Prostate gland (tissue), 2 donors: ENCODE results near the gene GNA14. TPM values are rescaled to one million over a fixed set of nuclear protein-coding genes. Genes with fewer than 3 reads are reported as not detected.
"Not testable (repeated sequence)": the region's sequence is repeated elsewhere in the genome, so short reads cannot be mapped to it uniquely, and the experiment has no call there.

Source experiments
- DNase-seq: peaks from one replicate; pipeline ENCODE4 v3.0.0-alpha.2; 2019; ENCODE audit warnings: low spot score
- H3K27ac ChIP-seq, 2 donors: fragments of 200-600 bp; sonication (generic); 2 replicates each; pipeline ENCODE4 v1.5.1; 2017 to 2019
- H3K27me3 ChIP-seq: fragments of 200-600 bp; sonication (generic); replicated peaks from 2 replicates; pipeline ENCODE4 v1.5.1; 2019; ENCODE audit not compliant: insufficient read depth
- H3K36me3 ChIP-seq, 2 donors: fragments of 200-600 bp; sonication (generic); 1 replicate in 1 of 2; 2 replicates in 1 of 2; pipeline versions ENCODE4 v1.5.1 to v1.8.1; 2017 to 2019
- H3K4me1 ChIP-seq: fragments of 200-600 bp; sonication (generic); replicated peaks from 2 replicates; pipeline ENCODE4 v1.5.1; 2019
- H3K4me3 ChIP-seq, 2 donors: fragments of 200-600 bp; sonication (generic); 2 replicates each; pipeline ENCODE4 v1.5.1; 2017 to 2019
- H3K9me3 ChIP-seq: fragments of 200-600 bp; sonication (generic); 2 replicates; pipeline ENCODE4 v1.5.1; 2017
- POLR2A ChIP-seq: fragments of 450-650 bp; IDR thresholded peaks from one replicate; pipeline ENCODE4 v1.6.1; 2016; ENCODE audit warnings: antibody characterized with exemption, mild to moderate bottlenecking
- POLR2AphosphoS5 ChIP-seq: sonication (generic); formaldehyde crosslinking; IDR thresholded peaks from one replicate; pipeline ENCODE4 v1.6.1; 2017; ENCODE audit warnings: antibody characterized with exemption
- WGBS: methylation state at CpG from one replicate; pipeline ENCODE4 v1.1.5; 2018; 5-methylcytosine and 5-hydroxymethylcytosine counted together
- intact Hi-C: fragments of 100-400 bp; cut with DNase I; formaldehyde crosslinking; loops from one replicate; pipeline ENCODE4 v1.14.2; 2022
- total RNA-seq, 2 donors: library from RNA; depleted of rRNA; stranded (reverse); fragments of >200 nt; gene quantifications; one replicate each; pipeline ENCODE4 v1.1.0, GENCODE V29; 2016
- TF ChIP-seq, protein P1 (sequence below), 4 experiments: fragments of 200-600 bp in 2 of 4; fragments of 450-650 bp in 2 of 4; sonication (generic) in 2 of 4; IDR thresholded peaks; 1 replicate in 3 of 4; 2 replicates in 1 of 4; pipeline ENCODE4 v1.5.1; 2016 to 2019; ENCODE audit warnings: antibody characterized with exemption in 4 of 4, mild to moderate bottlenecking in 2 of 4, moderate library complexity in 2 of 4

GNA14 gene
- total RNA-seq, 2 donors from 2014 or later: 2.4 to 5.5 TPM

GRCh38 chr9:77449240-77450084 is 198.7 kb downstream of the GNA14 start:
- Histone ChIP-seq H3K4me1 (no peaks in the 10 kb centered on the region), H3K27ac (no peak overlapping the region), H3K9me3 (no peaks in the 10 kb centered on the region), H3K36me3 (no peaks in the 10 kb centered on the region), H3K27me3 (no peaks in the 10 kb centered on the region), H3K4me3 (no peak overlapping the region)
- TF ChIP-seq, protein P1, sequence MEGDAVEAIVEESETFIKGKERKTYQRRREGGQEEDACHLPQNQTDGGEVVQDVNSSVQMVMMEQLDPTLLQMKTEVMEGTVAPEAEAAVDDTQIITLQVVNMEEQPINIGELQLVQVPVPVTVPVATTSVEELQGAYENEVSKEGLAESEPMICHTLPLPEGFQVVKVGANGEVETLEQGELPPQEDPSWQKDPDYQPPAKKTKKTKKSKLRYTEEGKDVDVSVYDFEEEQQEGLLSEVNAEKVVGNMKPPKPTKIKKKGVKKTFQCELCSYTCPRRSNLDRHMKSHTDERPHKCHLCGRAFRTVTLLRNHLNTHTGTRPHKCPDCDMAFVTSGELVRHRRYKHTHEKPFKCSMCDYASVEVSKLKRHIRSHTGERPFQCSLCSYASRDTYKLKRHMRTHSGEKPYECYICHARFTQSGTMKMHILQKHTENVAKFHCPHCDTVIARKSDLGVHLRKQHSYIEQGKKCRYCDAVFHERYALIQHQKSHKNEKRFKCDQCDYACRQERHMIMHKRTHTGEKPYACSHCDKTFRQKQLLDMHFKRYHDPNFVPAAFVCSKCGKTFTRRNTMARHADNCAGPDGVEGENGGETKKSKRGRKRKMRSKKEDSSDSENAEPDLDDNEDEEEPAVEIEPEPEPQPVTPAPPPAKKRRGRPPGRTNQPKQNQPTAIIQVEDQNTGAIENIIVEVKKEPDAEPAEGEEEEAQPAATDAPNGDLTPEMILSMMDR (IDR thresholded peaks at IDR 0.05): no peak
- TF ChIP-seq POLR2AphosphoS5 (no peak), POLR2A (no peak)
- intact Hi-C loops: no loop called here
- 65% methylated on average over 12 of the region's 12 CpGs for WGBS
- no peak for DNase-seq

DNA sequence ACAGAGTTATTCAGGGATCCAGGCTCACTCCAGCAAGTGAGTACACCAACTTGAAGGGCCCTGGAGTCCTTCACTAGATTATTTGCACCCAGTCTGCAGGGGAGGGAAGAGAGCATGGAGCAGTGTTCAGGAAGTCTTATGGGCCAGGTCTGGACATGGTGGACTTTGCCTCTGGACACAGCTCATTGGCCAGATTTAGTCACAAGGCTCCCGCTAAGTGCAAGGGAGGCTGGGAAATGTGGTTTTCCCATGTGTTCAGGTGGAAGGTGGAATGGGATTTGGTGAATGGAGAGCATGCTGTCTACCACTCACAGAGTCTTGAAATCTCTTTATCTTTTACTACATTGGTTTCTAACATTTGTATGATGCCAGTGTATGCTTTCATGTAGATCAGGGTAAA is 200.5 kb downstream of the GNA14 start:
- no peak overlapping the region for H3K27ac ChIP-seq
- H3K27me3 ChIP-seq: no peaks in the 10 kb centered on the region
- no peaks in the 10 kb centered on the region for H3K4me1 ChIP-seq
- H3K9me3 ChIP-seq: no peaks in the 10 kb centered on the region
- 88% methylated on average over 1 of the region's 1 CpG for WGBS
- intact Hi-C loops: no loop called here
- no peak for DNase-seq
- TF ChIP-seq POLR2A: no peak
- TF ChIP-seq, protein P1 (IDR thresholded peaks at IDR 0.05): no peak
- no peak for TF ChIP-seq POLR2AphosphoS5
- no peaks in the 10 kb centered on the region for H3K36me3 ChIP-seq
- H3K4me3 ChIP-seq: no peak overlapping the region

DNA sequence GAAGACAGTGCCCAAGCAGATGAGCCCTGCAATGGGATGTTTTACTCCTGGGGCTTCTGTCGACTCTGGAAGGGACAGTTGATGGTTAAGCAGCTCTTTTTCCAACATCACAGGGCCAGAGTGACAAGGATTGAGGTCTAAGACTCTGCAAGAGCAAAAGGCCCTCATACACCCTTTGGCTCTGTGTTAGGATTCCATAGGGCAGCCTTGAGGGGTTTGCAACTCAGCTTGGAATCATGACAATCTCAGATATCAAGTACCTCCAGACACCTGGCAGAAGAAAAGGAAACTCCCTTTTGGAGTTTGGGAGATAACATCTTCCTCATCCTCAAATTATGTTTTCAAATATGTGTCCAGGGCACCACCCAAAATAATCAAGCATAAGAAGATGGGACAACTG is 205.7 kb downstream of the GNA14 start:
- DNase-seq: no peak
- no peak overlapping the region for H3K27ac ChIP-seq

DNA sequence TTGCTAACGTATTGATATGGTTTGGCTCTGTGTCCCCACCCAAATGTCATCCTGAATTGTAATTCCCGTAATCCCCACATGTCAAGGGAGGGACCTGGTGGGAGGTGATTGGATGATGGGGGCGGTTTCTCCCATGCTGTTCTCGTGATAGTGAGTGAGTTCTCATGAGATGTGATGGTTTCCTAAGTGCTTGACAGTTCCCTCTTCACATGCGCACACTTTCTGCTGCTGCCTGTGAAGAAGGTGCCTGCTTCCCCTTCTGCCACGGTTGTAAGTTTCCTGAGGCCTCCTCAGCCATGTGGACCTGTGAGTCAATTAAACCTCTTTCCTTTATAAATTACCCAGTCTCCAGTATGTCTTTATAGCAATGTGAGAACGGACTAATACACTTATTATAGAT is 207.0 kb downstream of the GNA14 start:
- H3K4me3 ChIP-seq, H3K27me3 ChIP-seq, H3K27ac ChIP-seq, intact Hi-C loops, H3K9me3 ChIP-seq, H3K4me1 ChIP-seq, H3K36me3 ChIP-seq, DNase-seq: not testable (repeated sequence)
- WGBS: 83% methylated on average over 7 of the region's 7 CpGs

More for the DNA sequence above, 205.7 kb downstream of the GNA14 start:
- Histone ChIP-seq H3K9me3 (no peaks in the 10 kb centered on the region), H3K4me3 (no peak overlapping the region), H3K4me1 (no peaks in the 10 kb centered on the region), H3K36me3 (no peaks in the 10 kb centered on the region), H3K27me3 (no peaks in the 10 kb centered on the region)
- TF ChIP-seq, protein P1 (IDR thresholded peaks at IDR 0.05): no peak
- TF ChIP-seq POLR2A (no peak), POLR2AphosphoS5 (no peak)
- WGBS: 92% methylated on average over 1 of the region's 1 CpG
- intact Hi-C loops: no loop called here

- no peak overlapping the region for H3K4me3 ChIP-seq
- DNase-seq: no peak
- intact Hi-C loops: no loop called here
- no peaks in the 10 kb centered on the region for H3K27me3 ChIP-seq
- H3K9me3 ChIP-seq: no peaks in the 10 kb centered on the region
- no peak overlapping the region for H3K27ac ChIP-seq
- 40% methylated on average over 10 of the region's 10 CpGs for WGBS
- TF ChIP-seq, protein P1 (IDR thresholded peaks at IDR 0.05): no peak
- H3K36me3 ChIP-seq: no peaks in the 10 kb centered on the region
- H3K4me1 ChIP-seq: no peaks in the 10 kb centered on the region
These were observed 208.1 kb downstream of the GNA14 start for GRCh38 chr9:77440057-77440456.
